Inflammatory macrophage (primary cell): ENCODE data around the gene FMN2.
"Not testable (repeated sequence)": the region's sequence is repeated elsewhere in the genome, so short reads cannot be mapped to it uniquely, and the experiment has no call there.

ENCODE experiments used
- DNase-seq, 2 donors: peaks; one replicate each; pipeline ENCODE4 v3.0.0-alpha.2; 2020 to 2022

The FMN2 gene

GRCh38 chr1:240314845-240315801 lies 223.4 kb downstream of the FMN2 start:
- DNase-seq: no peak

- no peak for DNase-seq
Observed at GRCh38 chr1:240319998-240320397, 228.3 kb downstream of the FMN2 start.

GRCh38 chr1:240320659-240321058 lies 229.0 kb downstream of the FMN2 start:
- DNase-seq: no peak

GRCh38 chr1:240322943-240323342 lies 231.3 kb downstream of the FMN2 start:
- no peak for DNase-seq

GRCh38 chr1:240328382-240328781 lies 236.7 kb downstream of the FMN2 start:
- DNase-seq: not testable (repeated sequence)

GRCh38 chr1:240329443-240329842 lies 237.8 kb downstream of the FMN2 start:
- DNase-seq: no peak

- no peak for DNase-seq
Observed at GRCh38 chr1:240332672-240333071, 241.0 kb downstream of the FMN2 start.

GRCh38 chr1:240337781-240338180 lies 246.1 kb downstream of the FMN2 start:
- DNase-seq: no peak

- no peak for DNase-seq
Observed at GRCh38 chr1:240338837-240339236, 247.2 kb downstream of the FMN2 start.

GRCh38 chr1:240341365-240342250 lies 249.9 kb downstream of the FMN2 start:
- DNase-seq: no peak

GRCh38 chr1:240342251-240342625 lies 250.6 kb downstream of the FMN2 start:
- DNase-seq: no peak

- DNase-seq: no peak
Observed at GRCh38 chr1:240343045-240343444, 251.4 kb downstream of the FMN2 start.

GRCh38 chr1:240343966-240344365 lies 252.3 kb downstream of the FMN2 start:
- no peak for DNase-seq

- DNase-seq: no peak
Observed at GRCh38 chr1:240344918-240345317, 253.2 kb downstream of the FMN2 start.

GRCh38 chr1:240349695-240350094 lies 258.0 kb downstream of the FMN2 start:
- DNase-seq: no peak

GRCh38 chr1:240350910-240351331 lies 259.2 kb downstream of the FMN2 start:
- DNase-seq: no peak

GRCh38 chr1:240351690-240352089 lies 260.0 kb downstream of the FMN2 start:
- DNase-seq: no peak

GRCh38 chr1:240352769-240353168 lies 261.1 kb downstream of the FMN2 start:
- DNase-seq: no peak

- DNase-seq: no peak
Observed at GRCh38 chr1:240356568-240356967, 264.9 kb downstream of the FMN2 start.

GRCh38 chr1:240362046-240362445 lies 270.4 kb downstream of the FMN2 start:
- DNase-seq: no peak

GRCh38 chr1:240362826-240363225 lies 271.1 kb downstream of the FMN2 start:
- no peak for DNase-seq

GRCh38 chr1:240363315-240363714 lies 271.6 kb downstream of the FMN2 start:
- no peak for DNase-seq

- DNase-seq: no peak
Observed at GRCh38 chr1:240363914-240364313, 272.2 kb downstream of the FMN2 start.
